Vagina (tissue), 2 donors: ENCODE data around the gene KCTD16. TPM values are rescaled to one million over a fixed set of nuclear protein-coding genes. Genes with fewer than 3 reads are reported as not detected.

Experiments used
- DNase-seq, 2 donors: peaks; one replicate each; pipeline ENCODE4 v3.0.0-alpha.2; 2017; ENCODE audit errors: extremely low spot score in 2 of 2
- H3K27ac ChIP-seq: fragments of 200-600 bp; sonication (generic); one replicate; pipeline ENCODE4 v1.5.1; 2019
- H3K27me3 ChIP-seq: fragments of 200-600 bp; sonication (generic); one replicate; pipeline ENCODE4 v1.5.1; 2019
- H3K36me3 ChIP-seq, 2 donors: fragments of 200-600 bp; sonication (generic); one replicate each; pipeline ENCODE4 v1.5.1; 2017 to 2019
- H3K4me1 ChIP-seq: fragments of 200-600 bp; sonication (generic); one replicate; pipeline ENCODE4 v1.5.1; 2019
- H3K4me3 ChIP-seq, 2 donors: fragments of 200-600 bp; sonication (generic); 1 replicate in 1 of 2; 2 replicates in 1 of 2; pipeline ENCODE4 v1.5.1; 2016 to 2019
- H3K9me3 ChIP-seq: fragments of 200-600 bp; sonication (generic); one replicate; pipeline ENCODE4 v1.5.1; 2019
- POLR2A ChIP-seq, 2 donors: fragments of 450-650 bp; IDR thresholded peaks; one replicate each; pipeline ENCODE4 v1.6.1; 2017; ENCODE audit warnings: antibody characterized with exemption in 2 of 2, mild to moderate bottlenecking in 2 of 2, moderate library complexity in 2 of 2
- POLR2AphosphoS5 ChIP-seq, 2 donors: sonication (generic); formaldehyde crosslinking; IDR thresholded peaks; one replicate each; pipeline ENCODE4 v1.9.0; 2017; ENCODE audit warnings: antibody characterized with exemption in 2 of 2, mild to moderate bottlenecking in 2 of 2, low read depth in 1 of 2; ENCODE audit not compliant: insufficient read depth in 1 of 2
- intact Hi-C: fragments of 100-400 bp; cut with DNase I; formaldehyde crosslinking; loops from one replicate; pipeline ENCODE4 v1.15.1; 2023
- total RNA-seq: library from RNA; depleted of rRNA; stranded (reverse); fragments of >200 nt; gene quantifications from one replicate; pipeline ENCODE4 v1.2.3, GENCODE V29; 2016
- TF ChIP-seq, protein P1 (sequence below), 3 experiments: fragments of 450-650 bp in 2 of 3; fragments of 200-600 bp in 1 of 3; sonication (generic) in 1 of 3; IDR thresholded peaks; one replicate each; pipeline ENCODE4 v1.5.1; 2017 to 2019; ENCODE audit warnings: antibody characterized with exemption in 3 of 3, mild to moderate bottlenecking in 2 of 3, moderate library complexity in 2 of 3

Gene KCTD16
- total RNA-seq, 1 donor from 2014 or later, result 0.25 TPM

DNA sequence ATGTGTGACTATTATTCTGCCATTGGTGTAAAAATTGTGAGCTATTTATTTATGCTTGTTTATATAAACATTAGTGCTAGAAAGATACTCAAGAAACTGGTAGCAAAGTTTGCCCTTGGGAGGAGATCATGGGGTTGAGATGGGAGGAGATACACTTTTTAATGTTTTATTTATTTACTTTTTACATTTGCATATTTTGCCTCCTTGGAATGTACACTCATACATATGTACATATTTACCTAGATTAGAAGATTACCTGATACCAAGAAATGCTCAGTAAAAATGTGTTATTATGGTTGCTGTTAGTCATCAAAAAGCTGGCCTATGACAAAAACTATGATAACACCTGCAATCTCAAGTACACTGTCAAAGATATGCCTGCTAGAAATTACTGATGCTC lies 195.2 kb downstream of the KCTD16 start:
- no peak overlapping the region for H3K4me3 ChIP-seq
- intact Hi-C loops, result no loop called here
- H3K9me3 ChIP-seq, result no peaks in the 10 kb centered on the region
- TF ChIP-seq POLR2A (IDR thresholded peaks at IDR 0.05), result no peak
- TF ChIP-seq, protein P1, sequence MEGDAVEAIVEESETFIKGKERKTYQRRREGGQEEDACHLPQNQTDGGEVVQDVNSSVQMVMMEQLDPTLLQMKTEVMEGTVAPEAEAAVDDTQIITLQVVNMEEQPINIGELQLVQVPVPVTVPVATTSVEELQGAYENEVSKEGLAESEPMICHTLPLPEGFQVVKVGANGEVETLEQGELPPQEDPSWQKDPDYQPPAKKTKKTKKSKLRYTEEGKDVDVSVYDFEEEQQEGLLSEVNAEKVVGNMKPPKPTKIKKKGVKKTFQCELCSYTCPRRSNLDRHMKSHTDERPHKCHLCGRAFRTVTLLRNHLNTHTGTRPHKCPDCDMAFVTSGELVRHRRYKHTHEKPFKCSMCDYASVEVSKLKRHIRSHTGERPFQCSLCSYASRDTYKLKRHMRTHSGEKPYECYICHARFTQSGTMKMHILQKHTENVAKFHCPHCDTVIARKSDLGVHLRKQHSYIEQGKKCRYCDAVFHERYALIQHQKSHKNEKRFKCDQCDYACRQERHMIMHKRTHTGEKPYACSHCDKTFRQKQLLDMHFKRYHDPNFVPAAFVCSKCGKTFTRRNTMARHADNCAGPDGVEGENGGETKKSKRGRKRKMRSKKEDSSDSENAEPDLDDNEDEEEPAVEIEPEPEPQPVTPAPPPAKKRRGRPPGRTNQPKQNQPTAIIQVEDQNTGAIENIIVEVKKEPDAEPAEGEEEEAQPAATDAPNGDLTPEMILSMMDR (IDR thresholded peaks at IDR 0.05), result no peak
- no peak for TF ChIP-seq POLR2AphosphoS5 (IDR thresholded peaks at IDR 0.05; ENCODE audit: insufficient read depth in 1 of 2, low read depth in 1 of 2)
- no peak for DNase-seq
- H3K4me1 ChIP-seq, result no peaks in the 10 kb centered on the region
- no peaks in the 10 kb centered on the region for H3K27me3 ChIP-seq
- H3K27ac ChIP-seq, result no peak overlapping the region
- no peaks in the 10 kb centered on the region for H3K36me3 ChIP-seq

DNA sequence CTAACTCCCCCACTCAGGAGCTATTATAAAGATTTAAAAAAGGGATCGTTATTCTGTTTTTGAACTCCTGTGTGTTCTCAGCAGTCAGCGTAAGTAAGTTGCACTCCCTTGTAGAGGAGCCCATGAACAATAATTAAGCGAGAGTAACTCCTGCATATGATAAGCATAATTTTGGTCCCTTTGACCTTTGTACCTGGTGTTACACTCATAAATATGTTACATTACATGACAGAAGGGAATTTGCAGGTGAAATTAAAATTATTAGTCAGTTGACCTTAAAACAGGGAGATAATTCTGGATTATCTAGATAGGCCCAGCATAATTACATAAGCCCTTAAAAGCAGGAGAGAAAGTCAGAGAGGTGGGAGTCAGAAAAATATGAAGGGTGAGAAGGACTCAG lies 197.3 kb downstream of the KCTD16 start:
- Histone ChIP-seq H3K9me3 (no peaks in the 10 kb centered on the region), H3K4me1 (no peaks in the 10 kb centered on the region), H3K27me3 (no peaks in the 10 kb centered on the region), H3K4me3 (no peak overlapping the region), H3K27ac (no peak overlapping the region), H3K36me3 (no peaks in the 10 kb centered on the region)
- TF ChIP-seq, protein P1 (IDR thresholded peaks at IDR 0.05), result no peak
- TF ChIP-seq POLR2A (IDR thresholded peaks at IDR 0.05) (no peak), POLR2AphosphoS5 (IDR thresholded peaks at IDR 0.05; ENCODE audit: insufficient read depth in 1 of 2, low read depth in 1 of 2) (no peak)
- intact Hi-C loops, result no loop called here
- no peak for DNase-seq

DNA sequence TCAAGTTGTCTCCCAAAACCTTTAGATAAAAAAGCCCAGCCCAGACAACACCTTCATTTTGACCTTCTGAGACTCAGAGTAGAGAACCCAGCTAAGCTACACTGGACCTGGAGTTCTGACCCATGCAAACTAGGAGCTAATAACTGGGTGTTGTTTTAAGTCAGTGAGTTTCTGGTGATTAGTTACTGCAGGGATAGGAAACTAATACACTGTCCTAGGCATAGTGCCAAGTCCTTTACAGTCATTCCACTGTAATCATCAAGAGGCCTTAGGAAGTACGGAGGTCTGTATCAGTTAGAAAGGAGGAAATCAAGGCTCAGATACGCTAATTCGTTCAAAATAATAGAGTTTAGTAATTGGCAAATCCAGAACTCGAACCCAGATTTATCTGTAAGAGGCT lies 197.9 kb downstream of the KCTD16 start:
- H3K27me3 ChIP-seq, result no peaks in the 10 kb centered on the region
- no peaks in the 10 kb centered on the region for H3K9me3 ChIP-seq
- TF ChIP-seq POLR2AphosphoS5 (IDR thresholded peaks at IDR 0.05; ENCODE audit: insufficient read depth in 1 of 2, low read depth in 1 of 2) (no peak), POLR2A (IDR thresholded peaks at IDR 0.05) (no peak)
- TF ChIP-seq, protein P1 (IDR thresholded peaks at IDR 0.05), result no peak
- H3K36me3 ChIP-seq, result no peaks in the 10 kb centered on the region
- intact Hi-C loops, result no loop called here
- H3K4me1 ChIP-seq, result no peaks in the 10 kb centered on the region
- H3K27ac ChIP-seq, result no peak overlapping the region
- DNase-seq, result no peak
- no peak overlapping the region for H3K4me3 ChIP-seq

DNA sequence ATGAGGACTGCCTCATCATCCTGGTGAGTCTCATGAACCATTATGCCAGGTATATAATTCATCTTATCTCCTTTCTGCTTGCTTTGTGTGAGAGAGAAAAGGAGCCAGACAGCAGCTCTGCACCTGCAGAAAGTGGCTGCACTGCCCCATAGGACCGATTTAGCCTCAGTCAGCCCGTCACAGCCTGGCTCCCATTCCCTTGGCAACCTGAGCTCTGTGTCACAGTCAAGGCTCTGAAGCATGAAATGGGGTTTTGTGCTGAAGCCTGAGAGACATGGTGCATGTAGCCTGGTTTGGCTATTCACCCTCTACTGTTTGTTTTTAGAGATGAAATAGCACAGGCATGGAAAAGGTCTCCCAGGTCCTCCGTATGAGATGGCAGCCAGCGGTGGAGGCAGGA lies 198.3 kb downstream of the KCTD16 start:
- no peaks in the 10 kb centered on the region for H3K36me3 ChIP-seq
- H3K4me3 ChIP-seq, result no peak overlapping the region
- no peaks in the 10 kb centered on the region for H3K4me1 ChIP-seq
- H3K9me3 ChIP-seq, result no peaks in the 10 kb centered on the region
- H3K27me3 ChIP-seq, result no peaks in the 10 kb centered on the region
- intact Hi-C loops, result no loop called here
- DNase-seq, result no peak
- no peak overlapping the region for H3K27ac ChIP-seq
- TF ChIP-seq POLR2AphosphoS5 (IDR thresholded peaks at IDR 0.05; ENCODE audit: insufficient read depth in 1 of 2, low read depth in 1 of 2) (no peak), POLR2A (IDR thresholded peaks at IDR 0.05) (no peak)
- TF ChIP-seq, protein P1 (IDR thresholded peaks at IDR 0.05), result no peak

DNA sequence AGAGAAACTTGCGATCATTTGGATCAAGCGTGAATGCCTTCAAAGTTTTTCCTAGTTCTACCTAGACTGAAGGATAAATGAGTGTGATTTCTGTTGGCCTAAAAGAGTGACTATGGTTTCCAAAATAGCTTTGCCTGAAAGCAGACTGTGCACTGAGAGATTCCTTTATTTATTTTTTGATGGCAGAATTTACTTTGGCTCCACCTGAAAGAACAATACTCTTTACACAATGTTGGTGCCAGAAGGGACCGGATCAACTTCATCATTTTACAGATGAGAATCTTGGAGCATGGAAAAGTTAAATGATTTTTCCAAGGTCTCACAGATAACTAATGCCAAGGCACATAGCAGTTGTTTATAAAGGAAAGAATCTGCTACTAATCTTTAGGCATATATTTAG lies 199.6 kb downstream of the KCTD16 start:
- intact Hi-C loops, result no loop called here
- H3K4me1 ChIP-seq, result no peaks in the 10 kb centered on the region
- no peaks in the 10 kb centered on the region for H3K9me3 ChIP-seq
- DNase-seq, result no peak
- no peaks in the 10 kb centered on the region for H3K27me3 ChIP-seq
- no peak overlapping the region for H3K4me3 ChIP-seq
- TF ChIP-seq, protein P1 (IDR thresholded peaks at IDR 0.05), result no peak
- TF ChIP-seq POLR2AphosphoS5 (IDR thresholded peaks at IDR 0.05; ENCODE audit: insufficient read depth in 1 of 2, low read depth in 1 of 2), result no peak
- TF ChIP-seq POLR2A (IDR thresholded peaks at IDR 0.05), result no peak
- no peak overlapping the region for H3K27ac ChIP-seq
- H3K36me3 ChIP-seq, result no peaks in the 10 kb centered on the region
